H1 (cell line): ENCODE results near the gene GNAQ. TPM values are rescaled to one million over a fixed set of nuclear protein-coding genes. Genes with fewer than 3 reads are reported as not detected.

Experiments
- CBX8 ChIP-seq: fragments of 300-800, 300-1000 bp; sonication (generic); IDR thresholded peaks from 2 replicates; pipeline ENCODE4 v1.7.1; 2016; ENCODE audit warnings: low read depth, low read length, borderline replicate concordance
- KDM1A ChIP-seq: fragments of 200-600, 300-600 bp; sonication (generic); IDR thresholded peaks from 2 replicates; pipeline ENCODE4 v1.7.1; 2016; ENCODE audit warnings: mild to moderate bottlenecking, low read length, borderline replicate concordance
- MAFK ChIP-seq: IDR thresholded peaks from 2 replicates; pipeline ENCODE4 v1.6.1; 2012; ENCODE audit warnings: low read depth, mild to moderate bottlenecking, improper control_type of control experiment, low read length
- SP4 ChIP-seq: IDR thresholded peaks from 2 replicates; pipeline ENCODE4 v1.6.1; 2012; ENCODE audit warnings: low read length, inconsistent platforms
- polyA plus RNA-seq, 7 experiments: library from polyadenylated mRNA; depleted of rRNA in 3 of 7; stranded (reverse) in 5 of 7; unstranded in 2 of 7; fragments of >200 nt in 5 of 7; fragments of 200-250 nt in 2 of 7; gene quantifications; 1 replicate in 5 of 7; 2 replicates in 1 of 7; 4 replicates in 1 of 7; pipeline versions ENCODE4 v1.2.1 to v1.2.3, GENCODE V29; 2011 to 2013; ENCODE audit warnings: missing spikeins in 2 of 7, mixed read lengths in 2 of 7
- total RNA-seq: library from RNA; stranded (reverse); fragmentation: NEBNext Ultra II Directional; extraction: Animal tissue kit (Norgen Biotek cat#: 25700); gene quantifications from 2 replicates; pipeline ENCODE4 v1.2.1, GENCODE V29; 2021
- TF ChIP-seq, protein P1 (sequence below): fragments of 300-600 bp; sonication (generic); IDR thresholded peaks from 2 replicates; pipeline ENCODE4 v1.7.1; 2012; ENCODE audit warnings: low read length, moderate library complexity, mild to moderate bottlenecking, inconsistent platforms; ENCODE audit not compliant: insufficient replicate concordance

Gene GNAQ
- total and polyA plus RNA-seq, 2 of the 8 experiments (the other 6 are each of a cell fraction or from before 2014, with no cell fraction given), result 22.8 to 63.8 TPM

DNA sequence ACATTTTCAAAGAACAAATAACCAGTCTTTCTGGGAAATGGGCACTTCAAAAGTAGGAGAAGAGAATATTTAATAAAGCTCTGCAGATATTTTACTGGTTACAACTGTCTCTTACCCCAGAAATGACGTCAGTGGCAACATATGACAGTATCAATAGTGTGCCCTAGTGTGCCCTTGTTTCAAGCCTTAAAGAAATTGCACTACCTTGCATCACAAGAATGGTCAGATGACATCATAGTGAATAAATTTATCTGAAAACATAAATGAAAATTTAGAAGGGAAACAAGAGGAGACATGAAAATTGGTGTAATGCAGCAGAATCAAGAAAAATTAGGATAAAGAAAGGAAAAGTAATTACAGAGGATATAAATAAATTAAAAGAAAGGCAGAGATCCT lies 176.7 kb downstream of the GNAQ start (continued):
- TF ChIP-seq, protein P1, sequence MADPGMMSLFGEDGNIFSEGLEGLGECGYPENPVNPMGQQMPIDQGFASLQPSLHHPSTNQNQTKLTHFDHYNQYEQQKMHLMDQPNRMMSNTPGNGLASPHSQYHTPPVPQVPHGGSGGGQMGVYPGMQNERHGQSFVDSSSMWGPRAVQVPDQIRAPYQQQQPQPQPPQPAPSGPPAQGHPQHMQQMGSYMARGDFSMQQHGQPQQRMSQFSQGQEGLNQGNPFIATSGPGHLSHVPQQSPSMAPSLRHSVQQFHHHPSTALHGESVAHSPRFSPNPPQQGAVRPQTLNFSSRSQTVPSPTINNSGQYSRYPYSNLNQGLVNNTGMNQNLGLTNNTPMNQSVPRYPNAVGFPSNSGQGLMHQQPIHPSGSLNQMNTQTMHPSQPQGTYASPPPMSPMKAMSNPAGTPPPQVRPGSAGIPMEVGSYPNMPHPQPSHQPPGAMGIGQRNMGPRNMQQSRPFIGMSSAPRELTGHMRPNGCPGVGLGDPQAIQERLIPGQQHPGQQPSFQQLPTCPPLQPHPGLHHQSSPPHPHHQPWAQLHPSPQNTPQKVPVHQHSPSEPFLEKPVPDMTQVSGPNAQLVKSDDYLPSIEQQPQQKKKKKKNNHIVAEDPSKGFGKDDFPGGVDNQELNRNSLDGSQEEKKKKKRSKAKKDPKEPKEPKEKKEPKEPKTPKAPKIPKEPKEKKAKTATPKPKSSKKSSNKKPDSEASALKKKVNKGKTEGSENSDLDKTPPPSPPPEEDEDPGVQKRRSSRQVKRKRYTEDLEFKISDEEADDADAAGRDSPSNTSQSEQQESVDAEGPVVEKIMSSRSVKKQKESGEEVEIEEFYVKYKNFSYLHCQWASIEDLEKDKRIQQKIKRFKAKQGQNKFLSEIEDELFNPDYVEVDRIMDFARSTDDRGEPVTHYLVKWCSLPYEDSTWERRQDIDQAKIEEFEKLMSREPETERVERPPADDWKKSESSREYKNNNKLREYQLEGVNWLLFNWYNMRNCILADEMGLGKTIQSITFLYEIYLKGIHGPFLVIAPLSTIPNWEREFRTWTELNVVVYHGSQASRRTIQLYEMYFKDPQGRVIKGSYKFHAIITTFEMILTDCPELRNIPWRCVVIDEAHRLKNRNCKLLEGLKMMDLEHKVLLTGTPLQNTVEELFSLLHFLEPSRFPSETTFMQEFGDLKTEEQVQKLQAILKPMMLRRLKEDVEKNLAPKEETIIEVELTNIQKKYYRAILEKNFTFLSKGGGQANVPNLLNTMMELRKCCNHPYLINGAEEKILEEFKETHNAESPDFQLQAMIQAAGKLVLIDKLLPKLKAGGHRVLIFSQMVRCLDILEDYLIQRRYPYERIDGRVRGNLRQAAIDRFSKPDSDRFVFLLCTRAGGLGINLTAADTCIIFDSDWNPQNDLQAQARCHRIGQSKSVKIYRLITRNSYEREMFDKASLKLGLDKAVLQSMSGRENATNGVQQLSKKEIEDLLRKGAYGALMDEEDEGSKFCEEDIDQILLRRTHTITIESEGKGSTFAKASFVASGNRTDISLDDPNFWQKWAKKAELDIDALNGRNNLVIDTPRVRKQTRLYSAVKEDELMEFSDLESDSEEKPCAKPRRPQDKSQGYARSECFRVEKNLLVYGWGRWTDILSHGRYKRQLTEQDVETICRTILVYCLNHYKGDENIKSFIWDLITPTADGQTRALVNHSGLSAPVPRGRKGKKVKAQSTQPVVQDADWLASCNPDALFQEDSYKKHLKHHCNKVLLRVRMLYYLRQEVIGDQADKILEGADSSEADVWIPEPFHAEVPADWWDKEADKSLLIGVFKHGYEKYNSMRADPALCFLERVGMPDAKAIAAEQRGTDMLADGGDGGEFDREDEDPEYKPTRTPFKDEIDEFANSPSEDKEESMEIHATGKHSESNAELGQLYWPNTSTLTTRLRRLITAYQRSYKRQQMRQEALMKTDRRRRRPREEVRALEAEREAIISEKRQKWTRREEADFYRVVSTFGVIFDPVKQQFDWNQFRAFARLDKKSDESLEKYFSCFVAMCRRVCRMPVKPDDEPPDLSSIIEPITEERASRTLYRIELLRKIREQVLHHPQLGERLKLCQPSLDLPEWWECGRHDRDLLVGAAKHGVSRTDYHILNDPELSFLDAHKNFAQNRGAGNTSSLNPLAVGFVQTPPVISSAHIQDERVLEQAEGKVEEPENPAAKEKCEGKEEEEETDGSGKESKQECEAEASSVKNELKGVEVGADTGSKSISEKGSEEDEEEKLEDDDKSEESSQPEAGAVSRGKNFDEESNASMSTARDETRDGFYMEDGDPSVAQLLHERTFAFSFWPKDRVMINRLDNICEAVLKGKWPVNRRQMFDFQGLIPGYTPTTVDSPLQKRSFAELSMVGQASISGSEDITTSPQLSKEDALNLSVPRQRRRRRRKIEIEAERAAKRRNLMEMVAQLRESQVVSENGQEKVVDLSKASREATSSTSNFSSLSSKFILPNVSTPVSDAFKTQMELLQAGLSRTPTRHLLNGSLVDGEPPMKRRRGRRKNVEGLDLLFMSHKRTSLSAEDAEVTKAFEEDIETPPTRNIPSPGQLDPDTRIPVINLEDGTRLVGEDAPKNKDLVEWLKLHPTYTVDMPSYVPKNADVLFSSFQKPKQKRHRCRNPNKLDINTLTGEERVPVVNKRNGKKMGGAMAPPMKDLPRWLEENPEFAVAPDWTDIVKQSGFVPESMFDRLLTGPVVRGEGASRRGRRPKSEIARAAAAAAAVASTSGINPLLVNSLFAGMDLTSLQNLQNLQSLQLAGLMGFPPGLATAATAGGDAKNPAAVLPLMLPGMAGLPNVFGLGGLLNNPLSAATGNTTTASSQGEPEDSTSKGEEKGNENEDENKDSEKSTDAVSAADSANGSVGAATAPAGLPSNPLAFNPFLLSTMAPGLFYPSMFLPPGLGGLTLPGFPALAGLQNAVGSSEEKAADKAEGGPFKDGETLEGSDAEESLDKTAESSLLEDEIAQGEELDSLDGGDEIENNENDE, result no peak
- TF ChIP-seq CBX8 (no peak), SP4 (no peak), MAFK (no peak), KDM1A (no peak)
